D721Med (cell line): ENCODE results near the gene GOLGA6L22.
"Not testable (repeated sequence)": the region's sequence is repeated elsewhere in the genome, so short reads cannot be mapped to it uniquely, and the experiment has no call there.

Experiments
- DNase-seq: peaks from one replicate; pipeline ENCODE4 v3.0.0; 2011; ENCODE audit warnings: low spot score; ENCODE audit not compliant: insufficient read length
- FAIRE-seq: peaks from 2 replicates; lab custom pipeline; 2011; peaks lifted over from hg19 to GRCh38; lab: Jason Lieb, UNC

GOLGA6L22 gene

GRCh38 chr15:22458603-22459002 lies at the start of gene GOLGA6L22:
Gene GOLGA6L22 (plus strand): TSS chr15:22458903. CDS start chr15:22458994, 91 bp downstream.
- not testable (repeated sequence) for DNase-seq, FAIRE-seq

GRCh38 chr15:22417288-22417687 lies 41.4 kb upstream of the GOLGA6L22 start:
- not testable (repeated sequence) for FAIRE-seq, DNase-seq

- not testable (repeated sequence) for DNase-seq, FAIRE-seq
These were observed 40.9 kb upstream of the GOLGA6L22 start for GRCh38 chr15:22417795-22418194.

- not testable (repeated sequence) for FAIRE-seq, DNase-seq
These were observed 40.5 kb upstream of the GOLGA6L22 start for GRCh38 chr15:22418212-22418611.

- FAIRE-seq, DNase-seq: not testable (repeated sequence)
These were observed 40.0 kb upstream of the GOLGA6L22 start for GRCh38 chr15:22418666-22419065.

- DNase-seq, FAIRE-seq: not testable (repeated sequence)
These were observed 38.4 kb upstream of the GOLGA6L22 start for GRCh38 chr15:22420340-22420739.

- DNase-seq, FAIRE-seq: not testable (repeated sequence)
These were observed 29.3 kb upstream of the GOLGA6L22 start for GRCh38 chr15:22429426-22429825.

- not testable (repeated sequence) for FAIRE-seq, DNase-seq
These were observed 27.0 kb upstream of the GOLGA6L22 start for GRCh38 chr15:22431687-22432086.

GRCh38 chr15:22494490-22495113 lies 35.9 kb downstream of the GOLGA6L22 start:
- not testable (repeated sequence) for DNase-seq, FAIRE-seq

GRCh38 chr15:22497200-22497599 lies 38.5 kb downstream of the GOLGA6L22 start:
- FAIRE-seq, DNase-seq: not testable (repeated sequence)

GRCh38 chr15:22498220-22498925 lies 39.7 kb downstream of the GOLGA6L22 start:
- not testable (repeated sequence) for DNase-seq, FAIRE-seq

GRCh38 chr15:22502272-22502671 lies 43.6 kb downstream of the GOLGA6L22 start:
- FAIRE-seq, result not testable (repeated sequence)

GRCh38 chr15:22506959-22507358 lies 48.3 kb downstream of the GOLGA6L22 start:
- not testable (repeated sequence) for DNase-seq, FAIRE-seq

More at GRCh38 chr15:22502272-22502671, 43.6 kb downstream of the GOLGA6L22 start:
- DNase-seq, result not testable (repeated sequence)

GRCh38 chr15:22516140-22516539 lies 57.4 kb downstream of the GOLGA6L22 start:
- not testable (repeated sequence) for FAIRE-seq, DNase-seq
